ENCODE measurements around the gene SMYD5. TPM values are rescaled to one million over a fixed set of nuclear protein-coding genes. Genes with fewer than 3 reads are reported as not detected.

SMYD5 gene
- total and polyA plus RNA-seq, 9 of the 15 experiments (the other 6 are each of a cell fraction or from before 2014, with no cell fraction given): 11.4 to 56.8 (median 32.0) TPM

- ChIA-PET POLR2A (interaction anchor here (0.5 to 6.3 kb wide), 16 partner anchors 10 to 452 kb away, joined by 3 to 43 read pairs (median 6); no protein-coding TSS in a partner anchor), CTCF (ENCODE audit: low intra/inter-chr PET ratio) (no interaction called here)
- H2AFZ ChIP-seq (ENCODE audit: low read depth, low read length): peak within 1 kb of the TSS; percentile 95
- in situ Hi-C loops (cut with MboI): no loop called here
- peaks cover 16 to 19% of the 10 kb centered on the region in 2 experiments; a peak in 3 of 5 replicates for H3K4me1 ChIP-seq (replicated peaks in 1 of 2; ENCODE audit: control insufficient read depth in 2 of 2, insufficient read depth in 2 of 2, low read length in 2 of 2)
- H3K4me2 ChIP-seq (ENCODE audit: insufficient read depth, low read length): peak within 1 kb of the TSS; percentile 98
- peak within 1 kb of the TSS; percentile 94 to 95 for H3K9ac ChIP-seq (ENCODE audit: insufficient read depth in 1 of 2, low read depth in 2 of 2, low read length in 2 of 2)
- H4K20me1 ChIP-seq (replicated peaks; ENCODE audit: control insufficient read depth, insufficient read depth, low read length): peaks cover 38% of the 10 kb centered on the region
- H3K9me3 ChIP-seq (replicated peaks; ENCODE audit: control insufficient read depth, insufficient read depth, low read depth, low read length): no peaks in the 10 kb centered on the region
- H3K27me3 ChIP-seq (ENCODE audit: control insufficient read depth in 2 of 2, insufficient read depth in 2 of 2, low read length in 2 of 2): no peaks in the 10 kb centered on the region
- TSS peak; percentile 72 for BruUV-seq (replicated peaks)
- H3K36me3 ChIP-seq (ENCODE audit: control insufficient read depth, insufficient read depth, low read length): peaks cover 47% of the 10 kb centered on the region
- FAIRE-seq (peak; percentile 80), DNase-seq (ENCODE audit: extremely low read depth in 1 of 4, low spot score in 3 of 4) (peak; percentile 78 to 93 (median 85)), ATAC-seq (peak; percentile 83)
- H3K79me2 ChIP-seq (ENCODE audit: control insufficient read depth, insufficient read depth, low read length): peaks cover 66% of the 10 kb centered on the region
- peak within 1 kb of the TSS; percentile 87 for H3K27ac ChIP-seq (ENCODE audit: extremely low read depth, low read depth, low read length)
- intact Hi-C loops (cut with micrococcal nuclease): loop anchor here (1.0 kb wide), 1 partner anchor 20 kb away; the partner anchor contains the start of gene SMYD5
- H3K9me1 ChIP-seq (ENCODE audit: control insufficient read depth, insufficient read depth, low read length): peaks cover 11% of the 10 kb centered on the region
- 1% methylated on average over 57 of the region's 69 CpGs for WGBS (ENCODE audit: insufficient coverage, low coverage, missing lambda C conversion rate)
- H3K4me3 ChIP-seq: peak within 1 kb of the TSS; percentile 95
- no peak for TF ChIP-seq SIRT6 (IDR thresholded peaks at IDR 0.05; ENCODE audit: low read depth, low read length)
- TF ChIP-seq HSF4 (CRISPR knock-in tag; IDR thresholded peaks at IDR 0.05; ENCODE audit: borderline replicate concordance): no peak
- TF ChIP-seq TAF7 (tag; IDR thresholded peaks at IDR 0.05): peak; percentile 99
- peak; percentile 71; the same call in 1 of the 2 replicates for TF ChIP-seq RB1 (IDR thresholded peaks at IDR 0.05; ENCODE audit: low read depth)
- TF ChIP-seq MAZ (CRISPR knock-in tag; conservative IDR thresholded peaks at IDR 0.05 in 1 of 2, IDR thresholded peaks at IDR 0.05 in 1 of 2): peak; percentile 56 to 59
- peak; percentile 67 for TF ChIP-seq CHD1 (IDR thresholded peaks at IDR 0.05; ENCODE audit: low read length)
- no peak for TF ChIP-seq SAP30 (IDR thresholded peaks at IDR 0.05; ENCODE audit: borderline replicate concordance, insufficient read depth, low read depth, low read length, poor library complexity, severe bottlenecking)
- peak; percentile 50 for TF ChIP-seq PRDM10 (IDR thresholded peaks at IDR 0.05; ENCODE audit: partially characterized antibody)
- TF ChIP-seq PHF20 (IDR thresholded peaks at IDR 0.05; ENCODE audit: partially characterized antibody): peak; percentile 95
- no peak for TF ChIP-seq ZBTB8A (IDR thresholded peaks at IDR 0.05; ENCODE audit: partially characterized antibody)
- TF ChIP-seq SRSF1 (IDR thresholded peaks at IDR 0.05; ENCODE audit: low read depth, low read length): peak; percentile 85; the same call in 1 of the 2 replicates
- 0 out of 2 replicates have a peak, but pooled peaks have one; percentile 16 for TF ChIP-seq ZNF766 (CRISPR knock-in tag; conservative IDR thresholded peaks at IDR 0.05)
- no peak for TF ChIP-seq ZBTB2 (IDR thresholded peaks at IDR 0.05)
- TF ChIP-seq PCBP1 (IDR thresholded peaks at IDR 0.05; ENCODE audit: low read depth, low read length, poor library complexity, severe bottlenecking): peak; percentile 82
- TF ChIP-seq HDAC2 (IDR thresholded peaks at IDR 0.05): no peak
- no peak for TF ChIP-seq TCFL5 (CRISPR knock-in tag; conservative IDR thresholded peaks at IDR 0.05)
Measured at GRCh38 chr2:73233932-73234832, 20.1 kb downstream of the SMYD5 start, which contains the start of gene CCT7. Gene CCT7, plus strand, starts transcription at chr2:73234308. Its CDS starts 71 bp downstream, at chr2:73234379.

Measured in K562 (cell line).